Lung (tissue), 12 donors: ENCODE measurements around the gene UGP2. TPM values are rescaled to one million over a fixed set of nuclear protein-coding genes. Genes with fewer than 3 reads are reported as not detected.

Experiments
- ATAC-seq: fragments of 200-7000 bp; cut with Tn5 transposase; one replicate; pipeline ENCODE4 v1.9.1; 2020; ENCODE audit warnings: moderate number of reproducible peaks; ENCODE audit not compliant: insufficient read depth, low FRiP score
- DNase-seq, 3 donors: peaks; one replicate each; pipeline ENCODE4 v3.0.0-alpha.2; 2013 to 2017
- H3K27ac ChIP-seq, 2 donors: one replicate each; pipeline ENCODE4 v1.5.1; 2013; ENCODE audit warnings: mild to moderate bottlenecking in 2 of 2, moderate library complexity in 2 of 2, control low read depth in 1 of 2, inconsistent platforms in 1 of 2, low read depth in 1 of 2, low read length in 1 of 2
- H3K27me3 ChIP-seq, 3 donors: one replicate each; pipeline ENCODE4 v1.5.1; 2013; ENCODE audit warnings: low read length in 2 of 3; ENCODE audit not compliant: control insufficient read depth in 3 of 3, insufficient read depth in 3 of 3
- H3K36me3 ChIP-seq, 4 donors: one replicate each; pipeline ENCODE4 v1.5.1; 2013; ENCODE audit warnings: low read length in 4 of 4, mild to moderate bottlenecking in 1 of 4, moderate library complexity in 1 of 4; ENCODE audit not compliant: control insufficient read depth in 4 of 4, insufficient read depth in 4 of 4
- H3K4me1 ChIP-seq, 5 donors: one replicate each; pipeline ENCODE4 v1.5.1; 2013; ENCODE audit warnings: low read length in 5 of 5, mild to moderate bottlenecking in 2 of 5, moderate library complexity in 1 of 5; ENCODE audit not compliant: control insufficient read depth in 5 of 5, insufficient read depth in 5 of 5
- H3K4me3 ChIP-seq: one replicate; pipeline ENCODE4 v1.5.1; 2013; ENCODE audit warnings: mild to moderate bottlenecking, control low read depth, moderate library complexity
- H3K9ac ChIP-seq, 2 donors: one replicate each; pipeline ENCODE4 v1.5.1; 2013; ENCODE audit warnings: low read length in 2 of 2, control low read depth in 1 of 2; ENCODE audit not compliant: insufficient read depth in 1 of 2
- H3K9me3 ChIP-seq, 4 donors: one replicate each; pipeline ENCODE4 v1.5.1; 2013; ENCODE audit warnings: low read length in 3 of 4, mild to moderate bottlenecking in 1 of 4, moderate library complexity in 1 of 4; ENCODE audit not compliant: control insufficient read depth in 4 of 4, insufficient read depth in 3 of 4
- WGBS, 2 donors: extraction: QIAGEN DNeasy Blood & Tissue Kit; methylation state at CpG; one replicate each; pipeline ENCODE4 v1.1.7; 2013; 5-methylcytosine and 5-hydroxymethylcytosine counted together
- polyA plus RNA-seq, 2 donors: library from polyadenylated mRNA; stranded (reverse); fragments of 200-250 nt; gene quantifications; one replicate each; pipeline ENCODE4 v1.2.1, GENCODE V29; 2013
- total RNA-seq, 2 donors: library from RNA; depleted of rRNA in 1 of 2; stranded (reverse); fragments of >200 nt in 1 of 2; gene quantifications; one replicate each; pipeline ENCODE4 v1.2.1, GENCODE V29; 2014 to 2021
- TF ChIP-seq, protein P1 (sequence below): IDR thresholded peaks from 2 replicates; pipeline ENCODE4 v1.5.1; 2012; ENCODE audit warnings: mild to moderate bottlenecking; ENCODE audit errors: control extremely low read depth, extremely low read depth
- donor health status: control.
- donor health status: control.
- donor health status: Bipolar disorder and iron deficiency.
- donor health status: healthy.
- donor health status: DM: yes; HTN: yes; CAD: no.

The UGP2 gene
- total and polyA plus RNA-seq, 4 donors, result 59.2 to 156 (median 107) TPM

DNA sequence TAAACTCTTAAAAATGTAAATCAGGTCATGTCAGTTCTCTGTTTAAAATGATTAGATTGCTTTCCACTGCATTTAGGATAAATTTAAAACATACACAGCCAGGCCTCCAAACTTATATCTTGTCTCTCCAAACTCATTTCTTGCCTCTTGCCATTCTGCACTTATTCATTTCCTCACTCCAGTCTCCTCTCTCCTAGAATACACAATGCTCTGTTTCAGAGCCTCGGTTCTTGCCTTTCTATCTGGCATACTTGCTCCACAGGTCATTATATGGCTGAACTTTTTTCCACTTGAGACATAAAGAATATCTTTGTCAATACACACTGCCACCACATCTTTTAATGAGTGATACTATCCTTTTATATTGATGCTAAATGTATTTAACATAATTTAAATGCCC lies 10.5 kb upstream of the UGP2 start:
- Histone ChIP-seq H3K36me3 (no peaks in the 10 kb centered on the region), H3K27me3 (no peaks in the 10 kb centered on the region), H3K4me3 (no peak overlapping the region), H3K9ac (no peak overlapping the region), H3K27ac (no peak overlapping the region), H3K9me3 (no peaks in the 10 kb centered on the region), H3K4me1 (peaks cover 0 to 5% (median 0%) of the 10 kb centered on the region in 5 donors)
- 84 to 92% methylated on average over 1 of the region's 1 CpG for WGBS, 2 donors
- DNase-seq (no peak), ATAC-seq (no peak)
- TF ChIP-seq, protein P1, sequence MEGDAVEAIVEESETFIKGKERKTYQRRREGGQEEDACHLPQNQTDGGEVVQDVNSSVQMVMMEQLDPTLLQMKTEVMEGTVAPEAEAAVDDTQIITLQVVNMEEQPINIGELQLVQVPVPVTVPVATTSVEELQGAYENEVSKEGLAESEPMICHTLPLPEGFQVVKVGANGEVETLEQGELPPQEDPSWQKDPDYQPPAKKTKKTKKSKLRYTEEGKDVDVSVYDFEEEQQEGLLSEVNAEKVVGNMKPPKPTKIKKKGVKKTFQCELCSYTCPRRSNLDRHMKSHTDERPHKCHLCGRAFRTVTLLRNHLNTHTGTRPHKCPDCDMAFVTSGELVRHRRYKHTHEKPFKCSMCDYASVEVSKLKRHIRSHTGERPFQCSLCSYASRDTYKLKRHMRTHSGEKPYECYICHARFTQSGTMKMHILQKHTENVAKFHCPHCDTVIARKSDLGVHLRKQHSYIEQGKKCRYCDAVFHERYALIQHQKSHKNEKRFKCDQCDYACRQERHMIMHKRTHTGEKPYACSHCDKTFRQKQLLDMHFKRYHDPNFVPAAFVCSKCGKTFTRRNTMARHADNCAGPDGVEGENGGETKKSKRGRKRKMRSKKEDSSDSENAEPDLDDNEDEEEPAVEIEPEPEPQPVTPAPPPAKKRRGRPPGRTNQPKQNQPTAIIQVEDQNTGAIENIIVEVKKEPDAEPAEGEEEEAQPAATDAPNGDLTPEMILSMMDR, result no peak

DNA sequence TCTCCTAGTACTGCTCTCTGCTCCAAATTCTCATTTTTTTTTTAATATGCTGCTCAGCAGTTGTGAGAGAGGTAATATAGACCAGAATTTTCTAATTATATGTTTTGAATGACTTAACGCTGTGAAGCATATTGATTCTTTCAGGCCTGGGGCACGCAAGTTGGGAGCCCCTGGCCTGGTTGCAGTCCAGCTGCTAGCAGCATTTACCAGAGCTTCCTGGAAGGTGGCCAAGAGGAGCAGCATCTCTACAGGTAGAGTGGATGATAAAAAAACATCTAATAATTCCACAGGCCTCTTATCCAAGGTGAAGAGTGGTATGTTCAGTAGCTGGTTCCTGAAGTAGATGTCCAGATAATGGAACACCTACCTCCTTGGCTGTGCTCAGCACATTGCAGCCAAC lies 7.3 kb upstream of the UGP2 start:
- Histone ChIP-seq H3K4me1 (no peaks in the 10 kb centered on the region), H3K9ac (no peak overlapping the region), H3K27me3 (no peaks in the 10 kb centered on the region), H3K9me3 (no peaks in the 10 kb centered on the region), H3K27ac (no peak overlapping the region), H3K4me3 (no peak overlapping the region), H3K36me3 (no peaks in the 10 kb centered on the region)
- 99% methylated on average over 2 of the region's 2 CpGs for WGBS, 2 donors
- TF ChIP-seq, protein P1, result no peak
- no peak for DNase-seq
- ATAC-seq, result no peak

DNA sequence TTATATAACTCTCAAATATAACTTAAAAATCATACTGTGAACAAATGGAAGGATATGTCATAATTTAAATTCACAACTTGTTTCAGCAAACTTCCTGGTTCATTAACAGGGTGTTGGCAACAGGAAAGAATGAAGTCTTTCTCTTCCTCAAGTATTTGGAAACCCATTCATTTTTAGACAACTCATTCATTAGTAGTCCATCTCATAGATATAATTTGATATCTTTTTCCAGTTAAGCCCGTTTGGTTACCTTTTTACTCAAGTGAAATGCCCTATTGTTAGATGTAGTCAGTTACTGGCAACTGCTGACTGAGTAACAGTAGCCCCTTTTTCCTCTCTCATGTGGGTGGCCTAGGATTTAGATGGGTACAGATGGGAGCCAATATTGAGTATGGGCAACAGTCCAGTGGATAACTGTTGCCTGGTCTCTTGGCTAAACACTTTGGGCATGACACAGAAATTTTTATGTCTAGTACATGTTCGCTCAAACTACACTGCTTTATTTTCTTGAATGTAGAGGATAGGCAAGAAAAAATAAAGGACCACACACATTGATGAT lies 4.6 kb upstream of the UGP2 start:
- TF ChIP-seq, protein P1, result no peak
- H3K9ac ChIP-seq, result no peak overlapping the region
- no peaks in the 10 kb centered on the region for H3K9me3 ChIP-seq
- H3K4me1 ChIP-seq, result no peaks in the 10 kb centered on the region
- 66 to 77% methylated on average over 2 of the region's 2 CpGs for WGBS, 2 donors
- DNase-seq (no peak), ATAC-seq (no peak)
- no peak overlapping the region for H3K27ac ChIP-seq
- H3K4me3 ChIP-seq, result no peak overlapping the region
- H3K27me3 ChIP-seq, result no peaks in the 10 kb centered on the region
- H3K36me3 ChIP-seq, result no peaks in the 10 kb centered on the region
